GM12801 (cell line): ENCODE measurements around the gene TTC39B.

ENCODE experiments used
- CTCF ChIP-seq: IDR thresholded peaks from one replicate; pipeline ENCODE4 v1.5.1; 2011; ENCODE audit warnings: control low read depth; ENCODE audit not compliant: insufficient read length; ENCODE audit errors: extremely low read depth

The TTC39B gene

GRCh38 chr9:15205632-15206420 lies 101.2 kb downstream of the TTC39B start:
- no peak for TF ChIP-seq CTCF

GRCh38 chr9:15203581-15203980 lies 103.4 kb downstream of the TTC39B start:
- no peak for TF ChIP-seq CTCF

- no peak for TF ChIP-seq CTCF
Measured at GRCh38 chr9:15200111-15200510, 106.9 kb downstream of the TTC39B start.

GRCh38 chr9:15192856-15193255 lies 114.2 kb downstream of the TTC39B start:
- no peak for TF ChIP-seq CTCF

- TF ChIP-seq CTCF: no peak
Measured at GRCh38 chr9:15191378-15191777, 115.6 kb downstream of the TTC39B start.

GRCh38 chr9:15189481-15189880 lies 117.5 kb downstream of the TTC39B start:
- no peak for TF ChIP-seq CTCF

GRCh38 chr9:15187589-15187988 lies 119.4 kb downstream of the TTC39B start:
- no peak for TF ChIP-seq CTCF

- no peak for TF ChIP-seq CTCF
Measured at GRCh38 chr9:15182730-15183129, 124.3 kb downstream of the TTC39B start.
